Endothelial cell of umbilical vein (primary cell): ENCODE results near the gene SPRR1A.

Experiments
- GATA2 ChIP-seq: IDR thresholded peaks from 2 replicates; pipeline ENCODE4 v1.7.0; 2011; ENCODE audit warnings: low read depth, mild to moderate bottlenecking, moderate library complexity, mixed read lengths, low read length; ENCODE audit not compliant: insufficient read length, insufficient read depth
- POLR2A ChIP-seq: IDR thresholded peaks from 2 replicates; pipeline ENCODE4 v1.6.1; 2012; ENCODE audit warnings: low read depth, mild to moderate bottlenecking, control low read depth, low read length
- TF ChIP-seq, protein P1 (sequence below): IDR thresholded peaks from 2 replicates; pipeline ENCODE4 v1.6.1; 2011; ENCODE audit not compliant: insufficient read depth, insufficient read length
- TF ChIP-seq, protein P2 (sequence below), 2 donors: IDR thresholded peaks; 1 replicate in 1 of 2; 2 replicates in 1 of 2; pipeline ENCODE4 v1.5.1; 2011; ENCODE audit warnings: low read length in 2 of 2, mild to moderate bottlenecking in 2 of 2, moderate library complexity in 2 of 2, control low read depth in 1 of 2, inconsistent platforms in 1 of 2, low read depth in 1 of 2; ENCODE audit not compliant: insufficient read depth in 1 of 2; ENCODE audit errors: extremely low read depth in 1 of 2

DNA sequence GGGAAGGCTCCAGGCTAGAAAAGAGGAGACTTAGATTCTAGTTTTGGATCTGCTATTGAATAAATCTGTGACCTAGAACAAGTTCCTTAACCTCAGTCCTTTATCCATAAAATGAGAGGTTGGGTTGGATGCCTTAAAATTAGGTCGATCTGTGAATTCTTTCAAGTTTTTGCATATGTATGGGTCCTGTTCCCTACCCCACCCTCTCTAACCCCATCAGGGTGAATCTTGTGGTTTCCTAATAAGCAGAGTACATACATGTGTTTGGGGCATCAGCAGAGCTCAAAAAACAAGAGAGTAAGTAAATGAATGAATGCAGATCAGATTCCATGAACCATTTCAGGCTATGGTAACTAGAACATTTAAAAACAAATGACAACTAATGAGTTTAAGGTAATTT lies 7.2 kb upstream of the SPRR1A start:
- TF ChIP-seq, protein P1, sequence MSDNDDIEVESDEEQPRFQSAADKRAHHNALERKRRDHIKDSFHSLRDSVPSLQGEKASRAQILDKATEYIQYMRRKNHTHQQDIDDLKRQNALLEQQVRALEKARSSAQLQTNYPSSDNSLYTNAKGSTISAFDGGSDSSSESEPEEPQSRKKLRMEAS = no peak
- TF ChIP-seq, protein P2, sequence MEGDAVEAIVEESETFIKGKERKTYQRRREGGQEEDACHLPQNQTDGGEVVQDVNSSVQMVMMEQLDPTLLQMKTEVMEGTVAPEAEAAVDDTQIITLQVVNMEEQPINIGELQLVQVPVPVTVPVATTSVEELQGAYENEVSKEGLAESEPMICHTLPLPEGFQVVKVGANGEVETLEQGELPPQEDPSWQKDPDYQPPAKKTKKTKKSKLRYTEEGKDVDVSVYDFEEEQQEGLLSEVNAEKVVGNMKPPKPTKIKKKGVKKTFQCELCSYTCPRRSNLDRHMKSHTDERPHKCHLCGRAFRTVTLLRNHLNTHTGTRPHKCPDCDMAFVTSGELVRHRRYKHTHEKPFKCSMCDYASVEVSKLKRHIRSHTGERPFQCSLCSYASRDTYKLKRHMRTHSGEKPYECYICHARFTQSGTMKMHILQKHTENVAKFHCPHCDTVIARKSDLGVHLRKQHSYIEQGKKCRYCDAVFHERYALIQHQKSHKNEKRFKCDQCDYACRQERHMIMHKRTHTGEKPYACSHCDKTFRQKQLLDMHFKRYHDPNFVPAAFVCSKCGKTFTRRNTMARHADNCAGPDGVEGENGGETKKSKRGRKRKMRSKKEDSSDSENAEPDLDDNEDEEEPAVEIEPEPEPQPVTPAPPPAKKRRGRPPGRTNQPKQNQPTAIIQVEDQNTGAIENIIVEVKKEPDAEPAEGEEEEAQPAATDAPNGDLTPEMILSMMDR (IDR thresholded peaks at IDR 0.05; ENCODE audit: extremely low read depth in 1 of 2, insufficient read depth in 1 of 2, low read depth in 1 of 2, low read length in 2 of 2) = no peak
- no peak for TF ChIP-seq POLR2A
- no peak for TF ChIP-seq GATA2
